ENCODE data around the gene IRX2.

Gene IRX2

DNA sequence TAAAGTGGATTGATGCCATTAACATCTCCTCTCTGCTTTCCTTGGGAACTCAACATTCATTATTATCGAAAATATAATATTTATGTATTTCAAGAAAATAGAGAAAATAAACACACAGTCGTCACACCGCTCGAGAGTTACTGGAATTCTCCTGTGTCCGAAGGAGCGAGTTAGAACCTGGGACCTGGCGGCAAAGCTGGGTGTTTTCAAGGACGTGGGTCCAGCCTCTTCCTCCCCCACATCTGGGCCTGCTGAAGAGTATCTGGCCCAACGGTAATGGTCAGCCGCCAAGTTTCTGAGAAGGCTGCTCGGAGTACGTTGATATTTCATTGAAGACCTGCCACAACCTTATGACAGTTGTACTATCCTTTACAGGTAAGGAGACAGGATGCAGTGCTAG lies 47.9 kb downstream of the IRX2 start:
- Mint-ChIP-seq H3K4me3 (no peak overlapping the region), H3K27ac (no peak overlapping the region), H3K9me3 (no peaks in the 10 kb centered on the region), H3K36me3 (ENCODE audit: low read depth) (no peaks in the 10 kb centered on the region), H3K27me3 (peaks cover 3% of the 10 kb centered on the region), H3K4me1 (ENCODE audit: low read depth) (no peaks in the 10 kb centered on the region)
- DNase-seq = no peak

DNA sequence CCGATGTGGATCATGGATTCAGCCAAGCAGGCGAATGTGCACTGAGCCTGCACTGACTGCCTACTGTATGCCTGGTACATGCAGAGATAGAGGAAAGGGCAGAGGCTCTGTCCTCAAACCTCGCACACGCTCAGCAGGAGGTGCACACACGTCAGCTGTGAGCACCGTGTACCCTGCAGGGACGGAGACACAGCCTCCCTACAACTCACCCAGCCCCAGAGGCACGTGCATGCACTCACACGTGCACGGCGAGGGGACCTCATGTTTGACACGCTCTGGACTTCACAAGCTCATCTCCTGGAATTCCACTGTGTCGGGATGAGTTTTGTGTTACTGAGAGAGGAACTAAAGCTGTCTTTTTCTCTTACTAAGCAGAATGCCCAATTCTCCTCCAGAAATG lies 48.4 kb downstream of the IRX2 start:
- Mint-ChIP-seq H3K4me3 (no peak overlapping the region), H3K9me3 (no peaks in the 10 kb centered on the region), H3K27me3 (peaks cover 3% of the 10 kb centered on the region), H3K27ac (no peak overlapping the region), H3K36me3 (ENCODE audit: low read depth) (no peaks in the 10 kb centered on the region), H3K4me1 (ENCODE audit: low read depth) (no peaks in the 10 kb centered on the region)
- no peak for DNase-seq

DNA sequence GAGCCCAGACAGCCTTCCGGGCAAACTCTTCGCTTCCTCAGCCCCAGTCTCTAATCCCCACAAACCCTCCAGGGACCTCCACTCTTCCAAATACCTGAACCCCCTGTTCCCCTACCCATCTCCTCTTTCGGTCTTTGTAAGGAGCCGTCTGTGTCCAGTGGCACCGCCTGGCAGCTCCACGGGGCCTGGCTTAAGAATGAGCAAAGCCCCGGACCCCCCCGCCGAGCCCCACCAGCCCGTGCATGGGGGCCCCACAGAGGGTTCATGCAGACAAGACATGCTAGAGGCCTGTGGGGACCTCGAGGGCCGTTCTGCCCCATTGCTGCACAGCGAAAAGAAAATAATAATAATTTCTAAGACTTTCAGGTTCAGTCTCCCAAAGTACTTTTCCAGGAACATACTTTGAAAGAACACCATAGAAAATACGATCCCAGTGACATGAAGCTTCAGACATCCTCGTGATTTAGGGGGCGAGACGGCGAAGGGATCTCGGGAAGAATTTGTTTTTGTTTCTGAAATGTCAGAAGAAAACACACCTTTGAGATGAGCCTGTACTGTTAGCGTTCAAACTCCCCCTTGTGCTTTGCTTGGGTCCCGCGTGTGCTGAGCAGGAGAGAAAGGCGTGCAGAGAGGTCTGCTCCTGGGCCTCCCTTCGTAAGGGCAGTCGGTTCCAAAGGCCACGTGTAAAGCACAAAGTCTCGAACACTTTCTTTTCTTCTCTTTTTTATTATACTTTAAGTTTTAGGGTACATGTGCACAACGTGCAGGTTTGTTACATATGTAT lies 49.2 kb downstream of the IRX2 start:
- no peak for DNase-seq
- Mint-ChIP-seq H3K4me3 (no peak overlapping the region), H3K36me3 (ENCODE audit: low read depth) (no peaks in the 10 kb centered on the region), H3K9me3 (no peaks in the 10 kb centered on the region), H3K4me1 (ENCODE audit: low read depth) (no peaks in the 10 kb centered on the region), H3K27ac (no peak overlapping the region), H3K27me3 (peaks cover 3% of the 10 kb centered on the region)

DNA sequence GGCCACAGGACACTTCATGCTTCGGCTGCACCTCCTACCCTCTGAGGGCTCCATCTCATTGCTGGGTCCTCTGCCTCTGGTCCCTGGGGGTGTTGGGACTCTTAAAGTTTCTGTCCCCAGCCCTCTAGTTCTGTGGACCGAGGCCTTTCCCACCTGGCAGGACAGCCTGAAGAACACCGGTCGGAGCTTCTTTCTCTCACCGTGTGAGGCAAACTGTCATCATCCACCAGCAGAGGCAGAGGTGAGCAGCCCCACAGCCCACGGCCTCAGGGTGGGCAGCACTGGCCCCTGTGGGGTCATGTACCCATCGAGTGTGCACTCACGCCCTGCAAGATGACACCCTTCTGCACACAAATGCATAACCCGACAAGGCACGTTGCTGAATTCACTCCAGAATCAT lies 49.9 kb downstream of the IRX2 start:
- Mint-ChIP-seq H3K4me3 (no peak overlapping the region), H3K4me1 (ENCODE audit: low read depth) (no peaks in the 10 kb centered on the region), H3K27ac (no peak overlapping the region), H3K27me3 (peaks cover 3% of the 10 kb centered on the region), H3K9me3 (no peaks in the 10 kb centered on the region), H3K36me3 (ENCODE audit: low read depth) (no peaks in the 10 kb centered on the region)
- no peak for DNase-seq

DNA sequence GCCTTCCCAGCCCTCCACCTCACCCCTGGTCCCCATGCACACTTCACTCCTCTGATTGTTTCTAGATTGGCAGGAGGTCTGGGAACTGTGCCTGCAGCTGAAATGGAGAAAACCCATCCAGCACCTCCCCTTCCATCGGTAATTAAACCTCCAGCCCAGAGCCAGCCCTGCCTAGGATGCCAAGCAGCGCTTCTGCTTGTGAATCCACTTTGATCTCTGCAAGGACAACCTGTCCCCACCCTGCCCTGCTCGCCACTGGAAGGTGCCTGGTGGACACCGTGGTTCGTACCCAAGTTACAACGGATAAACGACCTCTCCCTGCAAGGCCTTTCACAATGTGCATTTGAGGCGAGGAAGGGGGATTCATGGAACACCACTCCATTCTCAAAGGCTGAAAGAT lies 50.6 kb downstream of the IRX2 start:
- no peak overlapping the region for H3K4me3 Mint-ChIP-seq
- H3K4me1 Mint-ChIP-seq (ENCODE audit: low read depth) = no peaks in the 10 kb centered on the region
- peaks cover 3% of the 10 kb centered on the region for H3K27me3 Mint-ChIP-seq
- no peak for DNase-seq
- H3K27ac Mint-ChIP-seq = no peak overlapping the region
- H3K9me3 Mint-ChIP-seq = no peaks in the 10 kb centered on the region
- H3K36me3 Mint-ChIP-seq (ENCODE audit: low read depth) = no peaks in the 10 kb centered on the region

DNA sequence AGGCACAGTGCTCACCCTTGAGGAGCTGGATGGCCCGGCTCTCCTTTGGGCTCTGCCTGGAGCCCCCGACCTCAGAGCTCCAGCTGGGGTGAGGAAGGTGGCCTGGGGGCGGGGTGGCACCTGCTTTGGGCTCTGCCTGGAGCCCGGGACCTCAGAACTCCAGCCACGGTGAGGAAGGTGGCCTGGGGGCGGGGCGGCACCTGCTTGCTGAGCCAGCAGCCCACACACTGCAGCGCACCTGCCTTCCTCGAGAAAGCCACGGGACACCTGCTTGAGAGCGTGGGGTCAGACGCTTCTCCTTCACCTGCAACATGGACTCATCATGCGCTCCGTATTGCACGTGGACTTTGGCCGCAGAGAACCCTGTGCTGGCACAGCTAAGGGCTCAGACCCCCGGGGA lies 51.8 kb downstream of the IRX2 start:
- no peak for DNase-seq
- Mint-ChIP-seq H3K27me3 (no peaks in the 10 kb centered on the region), H3K27ac (no peak overlapping the region), H3K36me3 (ENCODE audit: low read depth) (no peaks in the 10 kb centered on the region), H3K9me3 (no peaks in the 10 kb centered on the region), H3K4me1 (ENCODE audit: low read depth) (no peaks in the 10 kb centered on the region), H3K4me3 (no peak overlapping the region)

DNA sequence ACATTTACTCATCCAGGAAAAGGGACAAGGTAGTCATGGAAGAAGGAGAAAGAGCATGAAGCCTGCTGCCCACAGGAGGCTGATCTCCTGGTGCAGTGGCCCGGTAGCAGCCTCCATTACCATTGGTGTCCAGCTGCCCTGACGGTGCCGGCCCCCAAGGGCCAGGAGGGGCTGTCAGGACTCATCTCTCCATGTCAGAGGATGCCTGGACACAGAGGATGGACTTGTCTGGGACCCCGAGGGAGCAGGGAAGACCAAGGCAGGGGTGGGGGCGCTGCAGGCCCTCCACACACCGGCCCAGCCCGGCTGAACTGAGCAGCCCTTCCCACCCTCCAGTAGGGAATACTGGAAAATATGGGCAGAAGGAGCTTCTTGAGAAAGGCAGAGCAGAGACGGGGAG lies 52.2 kb downstream of the IRX2 start:
- no peak overlapping the region for H3K4me3 Mint-ChIP-seq
- no peaks in the 10 kb centered on the region for H3K4me1 Mint-ChIP-seq (ENCODE audit: low read depth)
- no peaks in the 10 kb centered on the region for H3K36me3 Mint-ChIP-seq (ENCODE audit: low read depth)
- no peak overlapping the region for H3K27ac Mint-ChIP-seq
- H3K9me3 Mint-ChIP-seq = no peaks in the 10 kb centered on the region
- no peak for DNase-seq
- H3K27me3 Mint-ChIP-seq = no peaks in the 10 kb centered on the region

DNA sequence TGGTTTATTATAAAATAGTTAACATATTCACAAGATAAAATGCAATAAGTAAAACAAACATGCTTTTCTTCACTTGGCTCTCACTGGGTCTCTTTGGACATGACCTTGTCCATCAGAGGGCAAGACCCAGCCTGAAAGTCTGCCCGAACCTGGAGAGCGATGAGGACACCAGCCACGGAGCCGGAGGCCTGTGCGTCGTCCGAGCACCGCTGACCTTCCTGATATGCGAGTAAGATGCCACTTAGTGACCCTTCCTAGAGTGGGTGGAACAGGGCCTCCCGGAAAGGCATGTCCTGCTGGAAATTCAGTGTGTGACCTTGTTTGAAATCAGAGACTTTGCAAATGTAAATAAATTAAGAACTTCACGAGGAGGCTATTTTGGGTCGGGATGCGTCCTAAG lies 52.9 kb downstream of the IRX2 start:
- DNase-seq = no peak
- Mint-ChIP-seq H3K27ac (no peak overlapping the region), H3K9me3 (no peaks in the 10 kb centered on the region), H3K36me3 (ENCODE audit: low read depth) (no peaks in the 10 kb centered on the region), H3K4me3 (no peak overlapping the region), H3K27me3 (no peaks in the 10 kb centered on the region), H3K4me1 (ENCODE audit: low read depth) (no peaks in the 10 kb centered on the region)

DNA sequence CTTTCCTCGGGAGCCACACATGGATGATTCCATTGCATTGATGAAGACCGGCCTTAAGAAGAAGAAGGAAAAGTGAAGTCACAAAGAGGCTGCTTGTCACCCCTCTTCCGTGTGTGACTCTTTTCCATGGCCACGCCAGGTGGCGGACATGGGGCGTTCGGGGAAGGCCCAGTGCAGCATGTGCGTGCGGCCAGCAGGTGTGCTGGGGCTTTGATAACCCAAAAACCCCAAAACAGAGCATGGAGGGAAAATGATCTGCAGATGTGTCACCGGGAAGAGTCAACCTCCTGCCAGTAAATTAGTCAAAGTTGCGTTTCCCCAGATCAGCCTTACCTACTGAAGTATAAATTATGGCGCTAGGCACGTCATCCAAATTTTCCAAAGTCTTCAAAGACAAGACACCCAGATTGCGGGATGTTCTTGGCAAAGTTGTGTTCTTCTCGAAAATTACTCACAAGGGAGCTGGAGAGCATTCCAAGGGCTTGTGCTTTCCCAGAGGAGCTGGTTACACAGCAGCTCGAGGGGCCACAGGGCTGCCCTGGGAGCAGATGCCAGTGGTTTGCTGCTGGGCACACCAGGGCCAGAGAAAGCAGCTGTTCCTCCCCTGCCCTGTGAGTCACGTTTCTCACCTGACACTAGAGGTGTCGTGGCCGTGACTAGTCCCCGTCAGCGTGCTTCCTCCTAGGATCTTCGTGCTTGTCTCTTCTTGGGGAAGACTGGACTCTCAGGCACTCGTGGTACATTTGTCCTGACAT lies 53.9 kb downstream of the IRX2 start:
- Mint-ChIP-seq H3K27ac (no peak overlapping the region), H3K4me1 (ENCODE audit: low read depth) (no peaks in the 10 kb centered on the region), H3K4me3 (no peak overlapping the region), H3K36me3 (ENCODE audit: low read depth) (no peaks in the 10 kb centered on the region), H3K27me3 (no peaks in the 10 kb centered on the region), H3K9me3 (no peaks in the 10 kb centered on the region)
- DNase-seq = no peak

DNA sequence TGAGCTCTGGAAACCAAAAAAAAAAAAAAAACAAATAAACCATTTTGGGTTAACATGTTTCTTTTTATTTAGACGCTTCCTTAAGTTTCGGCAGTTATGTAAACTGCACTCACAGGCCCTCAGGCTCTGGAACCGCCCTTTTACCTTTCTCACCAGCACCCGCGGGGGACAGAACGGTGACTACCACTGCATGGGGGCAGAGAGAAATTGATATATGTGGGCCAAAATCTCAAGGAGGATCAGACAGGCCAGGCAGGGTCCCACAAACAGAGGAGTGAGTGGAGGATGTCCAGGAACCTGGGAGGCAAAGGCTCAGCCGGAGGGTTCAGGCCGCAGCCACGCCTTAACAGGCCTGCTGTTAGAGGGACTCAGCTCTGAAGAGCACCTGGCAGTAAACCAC lies 54.4 kb downstream of the IRX2 start:
- Mint-ChIP-seq H3K36me3 (ENCODE audit: low read depth) (no peaks in the 10 kb centered on the region), H3K27ac (no peak overlapping the region), H3K4me3 (no peak overlapping the region), H3K4me1 (ENCODE audit: low read depth) (no peaks in the 10 kb centered on the region), H3K27me3 (no peaks in the 10 kb centered on the region), H3K9me3 (no peaks in the 10 kb centered on the region)
- DNase-seq = no peak

All from activated T-cell treated with anti-CD3 and anti-CD28 coated beads, Interleukin-2, amount 50 U/mL, for 24 hours (primary cell).